HL-60/S4 treated with retinoic acid at 250 ng/mL for 4 days and 3 days (cell line): ENCODE results near the gene RAE1.
"Not testable (repeated sequence)": the region's sequence is repeated elsewhere in the genome, so short reads cannot be mapped to it uniquely, and the experiment has no call there.

ENCODE experiments used
- in situ Hi-C: fragments of 300-500 bp; cut with MboI; formaldehyde crosslinking; loops from 2 replicates; pipeline ENCODE4 v1.7.0; 2022; ENCODE audit warnings: low sequenced_read_pairs

RAE1 gene

DNA sequence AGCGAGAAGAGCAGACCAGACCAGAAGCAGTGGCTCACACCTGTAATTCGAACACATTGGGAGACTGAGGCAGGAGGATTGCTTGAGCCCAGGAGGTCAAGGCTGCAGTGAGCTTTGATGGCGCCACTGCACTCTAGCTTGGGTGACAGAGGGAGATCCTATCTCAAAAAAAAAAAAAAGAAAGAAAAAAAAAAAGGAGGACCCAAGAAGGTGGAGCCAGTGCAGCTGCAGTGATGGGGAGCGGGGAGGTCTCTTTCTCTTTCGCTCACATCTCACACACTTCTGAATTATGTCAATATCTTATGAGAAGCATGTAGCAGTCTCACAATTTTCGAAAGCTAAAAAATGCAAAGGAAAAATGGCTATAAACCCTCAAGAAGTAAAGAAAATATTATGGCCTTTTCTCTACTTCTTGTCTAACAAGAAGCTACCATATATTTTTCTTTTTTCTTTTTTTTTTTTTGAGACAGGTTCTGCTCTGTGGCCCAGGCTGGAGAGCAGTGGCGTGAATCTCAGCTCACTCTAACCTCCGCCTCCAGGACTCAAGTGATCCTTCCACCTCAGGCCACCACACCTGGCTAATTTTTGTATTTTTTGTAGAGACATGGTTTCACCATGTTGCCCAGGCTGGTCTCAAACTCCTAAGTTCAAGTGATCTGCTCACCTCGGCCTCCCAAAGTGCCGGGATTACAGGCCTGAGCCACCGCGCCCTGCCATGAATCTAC is 25.3 kb upstream of the RAE1 start:
- in situ Hi-C loops = no loop called here

DNA sequence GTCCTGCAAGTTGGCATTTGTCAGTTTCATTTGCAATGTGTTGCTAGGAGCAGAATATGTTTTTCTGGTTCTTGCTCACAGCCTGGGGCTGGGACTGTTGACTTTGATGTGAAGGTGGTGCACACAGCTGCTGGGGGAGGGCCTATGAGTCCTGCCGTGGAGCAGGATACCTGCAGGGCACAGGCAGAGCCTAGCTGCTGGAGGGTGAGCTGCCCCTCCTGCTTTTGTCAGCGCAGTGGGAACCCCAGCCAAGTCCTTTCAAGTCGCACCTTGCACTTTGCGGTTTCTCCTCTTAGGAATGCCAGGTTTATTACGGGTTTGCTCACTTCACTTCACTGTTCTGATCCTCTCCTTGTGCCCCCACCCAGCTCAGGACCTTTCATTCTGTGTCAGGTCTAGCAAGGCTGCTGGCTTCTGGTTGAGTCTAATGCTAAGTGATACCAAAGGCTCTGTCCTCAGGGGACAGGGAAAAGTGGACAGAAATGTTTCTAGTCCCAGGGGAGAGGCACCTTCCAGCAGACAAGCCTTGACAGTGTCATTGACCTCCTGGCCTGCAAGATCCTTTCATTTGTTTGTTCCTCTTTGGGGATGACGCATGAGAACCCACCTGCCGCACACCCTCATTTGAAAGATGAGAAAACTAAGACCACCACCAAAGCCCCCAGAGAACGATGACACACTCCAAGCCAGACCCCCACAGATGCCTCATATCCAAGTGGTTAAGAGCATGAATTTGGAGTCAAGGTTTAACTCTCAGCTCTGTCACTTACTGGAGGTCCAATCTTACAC is 24.2 kb upstream of the RAE1 start:
- in situ Hi-C loops = no loop called here

DNA sequence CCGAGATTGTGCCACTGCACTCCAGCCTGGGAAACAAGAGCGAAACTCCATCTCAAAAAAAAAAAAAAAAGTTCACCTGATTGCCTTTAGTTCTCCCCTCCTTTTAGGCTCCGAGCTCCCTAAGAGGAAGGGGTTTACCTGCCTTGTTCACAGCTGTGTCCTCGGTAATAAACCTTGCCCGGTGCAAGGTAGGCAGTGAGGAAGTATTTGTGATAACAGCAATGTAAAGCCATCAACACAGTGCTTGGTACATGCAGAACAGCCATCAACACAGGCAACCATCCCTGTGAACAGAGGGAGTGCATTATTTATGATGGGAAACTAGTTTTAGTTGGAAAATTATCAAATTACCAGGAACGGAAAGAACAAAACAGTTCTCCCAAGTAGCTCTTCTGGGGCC is 23.2 kb upstream of the RAE1 start:
- in situ Hi-C loops = no loop called here

DNA sequence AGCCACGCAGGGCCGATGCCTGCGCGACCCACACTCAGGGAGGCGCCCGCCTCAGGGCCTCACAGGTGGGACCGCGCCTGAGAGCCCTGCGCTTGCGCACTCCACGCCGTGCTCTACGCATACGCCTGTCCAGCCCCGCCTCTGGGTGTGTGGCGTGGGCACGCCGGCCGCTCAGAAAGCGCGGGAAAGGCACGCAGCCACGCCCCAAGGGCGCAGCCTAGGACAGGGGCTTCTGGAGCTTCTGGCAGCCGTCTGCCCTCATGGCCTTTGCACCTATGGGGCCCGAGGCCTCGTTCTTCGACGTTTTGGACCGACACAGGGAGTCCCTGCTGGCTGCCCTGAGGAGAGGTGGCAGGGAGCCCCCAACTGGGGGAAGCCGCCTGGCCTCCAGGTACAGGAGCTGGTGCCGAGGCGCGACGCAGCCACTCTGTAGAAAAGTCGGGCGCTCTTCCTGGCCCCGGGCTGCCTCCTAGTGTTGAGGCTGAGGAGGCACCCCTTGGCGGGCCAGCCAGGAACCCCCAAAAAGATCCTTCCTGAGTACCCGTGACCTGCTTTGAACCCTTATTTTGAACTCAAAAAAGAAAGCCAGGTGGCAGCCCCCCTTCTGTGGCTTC is 21.3 kb upstream of the RAE1 start, which contains the start of gene SPO11:
SPO11 (plus strand) TSS at position 196 of the 614 bp plus-strand sequence; CDS start at position 261, 65 bp downstream.
- in situ Hi-C loops = loop anchor here (10.0 kb wide), 1 partner anchor 245 kb away; no protein-coding TSS in a partner anchor

DNA sequence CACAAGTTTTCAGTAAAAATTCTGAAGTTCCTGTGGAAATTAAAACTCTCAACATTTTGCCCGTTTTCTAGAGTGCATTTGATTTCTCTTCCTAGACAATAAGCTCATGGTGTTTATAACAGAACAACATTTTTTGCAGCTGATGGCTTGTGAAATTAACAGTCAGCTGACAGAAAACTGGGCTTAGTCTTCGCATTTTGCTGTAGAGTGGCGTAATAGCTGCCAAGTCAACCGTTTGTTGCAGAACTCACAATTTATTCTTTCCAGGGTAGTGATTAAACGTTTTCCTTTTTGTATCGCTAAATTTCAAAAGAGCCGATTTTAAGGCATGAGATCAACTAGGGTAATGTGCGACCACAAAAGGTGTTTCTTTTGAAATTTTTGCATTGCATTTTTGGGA is 20.1 kb upstream of the RAE1 start:
- in situ Hi-C loops = loop anchor here (10.0 kb wide), 1 partner anchor 246 kb away; no protein-coding TSS in a partner anchor

DNA sequence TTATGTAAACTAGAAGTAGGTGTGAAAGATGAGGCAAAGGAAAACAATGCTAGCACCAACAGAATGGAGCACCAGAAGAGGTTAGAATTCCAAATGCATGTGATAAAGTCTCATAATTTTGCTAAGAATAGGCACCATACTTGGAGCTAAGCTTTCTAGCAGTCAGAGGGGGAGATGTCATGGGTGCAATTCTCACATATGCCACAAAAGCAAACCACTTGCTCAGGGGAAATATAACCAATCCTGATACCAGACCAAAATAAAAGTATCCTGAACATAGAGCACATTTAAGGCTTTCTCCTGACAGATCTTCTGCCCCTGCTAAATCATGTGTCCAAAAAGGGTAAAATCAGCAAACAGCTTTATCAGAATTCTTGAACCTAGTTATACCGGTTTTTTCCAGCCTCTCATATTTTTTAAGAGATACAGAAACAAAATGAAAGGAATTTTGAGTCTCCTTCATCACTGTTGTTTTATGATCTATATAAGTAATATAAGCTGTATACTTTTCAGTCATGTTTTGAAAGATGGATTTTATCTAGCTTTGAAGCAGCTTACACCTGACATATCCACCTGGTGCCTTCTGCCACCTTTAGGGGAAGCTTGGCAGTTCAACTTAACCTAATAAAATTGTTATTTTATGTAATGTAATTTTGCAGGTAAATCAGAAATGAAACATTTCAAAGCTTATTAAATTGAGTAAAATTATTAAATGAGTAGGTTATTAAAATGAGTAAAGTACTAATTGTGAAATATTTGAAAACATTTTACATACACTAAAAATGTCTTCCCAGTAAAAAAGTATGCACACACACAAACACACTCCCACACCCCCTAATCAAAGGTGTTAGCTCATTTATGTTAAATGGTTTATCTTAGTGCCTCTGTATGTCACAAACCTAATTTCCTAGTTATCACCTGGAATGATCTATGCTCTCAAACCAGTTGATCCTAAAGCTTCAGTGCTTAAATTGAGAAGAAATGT is 18.7 kb upstream of the RAE1 start:
- in situ Hi-C loops = loop anchor here (10.0 kb wide), 1 partner anchor 248 kb away; no protein-coding TSS in a partner anchor

DNA sequence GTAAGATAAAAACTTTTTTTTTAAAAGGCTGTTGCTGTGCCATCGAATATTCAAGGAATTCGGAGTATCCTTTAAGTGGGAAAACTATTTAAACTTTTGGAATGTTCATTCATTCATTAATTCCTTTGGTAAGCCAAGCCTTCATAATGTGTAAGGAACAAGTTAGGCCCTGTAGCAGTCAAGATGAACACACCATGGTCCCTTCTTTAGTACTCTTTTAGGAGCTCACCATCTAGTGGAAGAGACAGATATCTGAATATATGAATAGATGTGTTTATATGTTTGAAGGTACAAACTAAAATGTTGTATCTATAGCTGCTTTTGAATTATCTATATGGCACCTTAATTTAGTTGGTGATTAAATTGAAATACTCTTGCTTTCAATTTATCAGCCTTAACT is 15.7 kb upstream of the RAE1 start:
- in situ Hi-C loops = loop anchor here (10.0 kb wide), 1 partner anchor 251 kb away; no protein-coding TSS in a partner anchor

DNA sequence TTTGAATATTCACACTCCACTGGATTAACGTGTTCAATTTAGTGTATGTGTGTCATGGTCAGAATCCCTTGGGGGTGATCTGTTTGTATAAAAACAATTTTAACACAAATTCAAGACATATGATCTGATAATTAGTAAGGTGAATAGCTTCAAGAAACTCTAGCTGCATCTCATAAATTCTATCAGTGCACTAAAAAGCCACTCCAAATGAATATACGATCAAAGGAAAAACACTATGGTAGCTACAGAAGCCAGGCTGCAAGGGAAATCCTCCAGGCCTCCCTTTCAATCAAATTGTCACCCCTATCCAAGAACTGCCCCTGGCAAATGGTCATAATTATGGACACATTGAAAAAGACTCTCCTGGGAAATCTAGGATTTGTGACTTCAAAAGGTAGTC is 9.4 kb upstream of the RAE1 start:
- in situ Hi-C loops = no loop called here

DNA sequence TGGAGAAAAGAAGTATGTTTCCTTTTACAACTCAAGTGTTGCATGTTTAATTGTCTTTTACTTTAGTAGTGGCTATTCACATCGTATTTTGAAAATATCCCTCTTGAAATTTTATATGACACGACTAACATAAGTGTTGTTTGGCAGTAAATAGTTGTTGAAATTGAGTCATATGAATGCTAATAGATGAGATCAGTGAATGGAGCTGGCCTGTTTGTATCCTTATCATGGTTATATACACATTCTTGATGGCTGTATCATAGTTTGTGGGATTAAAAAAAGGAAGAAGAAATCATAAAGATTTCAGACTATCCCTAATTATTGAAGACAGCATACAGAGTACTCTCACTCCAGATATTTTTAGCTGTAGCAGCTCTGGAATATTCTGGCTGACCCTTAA is 8.2 kb upstream of the RAE1 start:
- in situ Hi-C loops = no loop called here

DNA sequence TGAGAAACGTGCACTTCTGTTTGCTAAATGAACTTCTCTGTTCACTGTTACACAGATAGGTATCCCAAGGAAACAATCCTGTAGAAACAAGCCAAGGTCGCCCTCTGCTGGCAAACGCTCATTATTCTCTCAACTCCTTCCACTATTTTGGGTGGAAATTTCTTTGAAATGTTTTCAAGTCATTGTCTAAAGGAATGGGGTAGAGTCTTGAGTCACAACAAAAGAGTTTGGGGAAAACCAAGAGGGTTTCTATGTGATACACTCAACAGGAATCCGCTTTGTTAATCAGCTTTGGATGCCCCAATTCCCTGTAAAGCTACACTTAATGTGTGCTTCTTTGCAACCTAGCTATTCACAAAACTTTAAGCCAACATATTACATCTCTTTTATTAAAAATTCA is 4.6 kb upstream of the RAE1 start:
- in situ Hi-C loops = no loop called here

DNA sequence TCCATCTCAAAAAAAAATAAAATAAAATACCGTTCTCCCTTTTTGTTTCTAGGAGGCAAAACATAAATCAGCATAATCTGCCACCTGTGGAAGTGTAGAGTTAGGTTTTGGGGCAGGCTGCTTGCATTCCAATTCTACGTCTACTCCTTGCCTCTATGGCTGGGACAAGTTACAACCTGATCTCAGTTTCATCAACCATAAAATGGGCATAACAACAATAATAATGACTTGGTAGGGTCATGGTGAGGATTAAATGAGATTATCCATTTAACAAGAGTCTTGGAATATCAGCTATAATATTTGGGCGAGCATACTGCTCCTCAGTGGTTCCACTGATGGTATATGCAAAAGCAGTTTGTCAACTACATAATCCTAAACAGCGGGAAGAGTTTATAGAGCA is 3.7 kb upstream of the RAE1 start:
- in situ Hi-C loops = no loop called here

DNA sequence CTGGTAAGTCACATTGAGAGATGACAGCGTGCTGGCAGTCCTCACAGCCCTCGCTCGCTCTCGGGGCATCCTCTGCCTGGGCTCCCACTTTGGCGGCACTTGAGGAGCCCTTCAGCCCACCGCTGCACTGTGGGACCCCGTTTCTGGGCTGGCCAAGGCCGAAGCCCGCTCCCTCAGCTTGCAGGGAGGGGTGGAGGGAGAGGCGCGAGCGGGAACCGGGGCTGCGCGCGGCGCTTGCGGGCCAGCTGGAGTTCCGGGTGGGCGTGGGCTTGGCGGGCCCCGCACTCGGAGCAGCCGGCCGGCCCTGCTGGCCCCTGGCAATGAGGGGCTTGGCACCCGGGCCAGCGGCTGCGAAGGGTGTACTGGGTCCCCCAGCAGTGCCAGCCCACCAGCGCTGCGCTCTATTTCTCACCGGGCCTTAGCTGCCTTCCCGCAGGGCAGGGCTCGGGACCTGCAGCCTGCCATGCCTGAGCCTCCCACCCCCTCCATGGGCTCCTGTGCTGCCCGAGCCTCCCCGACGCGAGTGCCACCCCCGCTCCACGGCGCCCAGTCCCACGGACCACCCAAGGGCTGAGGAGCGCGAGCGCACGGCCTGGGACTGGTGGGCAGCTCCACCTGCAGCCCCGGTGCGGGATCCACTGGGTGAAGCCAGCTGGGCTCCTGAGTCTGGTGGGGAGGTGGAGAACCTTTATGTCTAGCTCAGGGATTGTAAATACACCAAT is 2.7 kb upstream of the RAE1 start:
- in situ Hi-C loops = not testable (repeated sequence)

DNA sequence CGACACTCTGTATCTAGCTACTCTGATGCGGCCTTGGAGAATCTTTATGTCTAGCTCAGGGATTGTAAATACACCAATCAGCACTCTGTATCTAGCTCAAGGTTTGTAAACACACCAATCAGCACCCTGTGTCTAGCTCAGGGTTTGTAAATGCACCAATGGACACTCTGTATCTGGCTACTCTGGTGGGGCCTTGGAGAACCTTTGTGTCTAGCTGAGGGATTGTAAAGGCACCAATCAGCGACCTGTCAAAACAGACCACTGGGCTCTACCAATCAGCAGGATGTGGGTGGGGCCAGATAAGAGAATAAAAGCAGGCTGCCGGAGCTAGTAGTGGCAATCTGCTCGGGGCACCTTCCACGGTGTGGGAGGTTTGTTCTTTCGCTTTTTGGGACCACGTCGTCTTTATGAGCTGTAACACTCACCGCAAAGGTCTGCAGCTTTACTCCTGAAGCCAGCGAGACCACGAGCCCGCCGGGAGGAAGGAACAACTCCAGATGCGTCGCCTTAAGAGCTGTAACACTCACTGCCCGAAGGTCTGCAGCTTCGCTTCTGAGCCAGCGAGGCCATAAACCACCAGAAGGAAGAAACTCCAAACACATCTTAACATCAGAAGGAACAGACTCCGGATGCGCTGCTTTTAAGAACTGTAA is 2.0 kb upstream of the RAE1 start:
- in situ Hi-C loops = not testable (repeated sequence)

DNA sequence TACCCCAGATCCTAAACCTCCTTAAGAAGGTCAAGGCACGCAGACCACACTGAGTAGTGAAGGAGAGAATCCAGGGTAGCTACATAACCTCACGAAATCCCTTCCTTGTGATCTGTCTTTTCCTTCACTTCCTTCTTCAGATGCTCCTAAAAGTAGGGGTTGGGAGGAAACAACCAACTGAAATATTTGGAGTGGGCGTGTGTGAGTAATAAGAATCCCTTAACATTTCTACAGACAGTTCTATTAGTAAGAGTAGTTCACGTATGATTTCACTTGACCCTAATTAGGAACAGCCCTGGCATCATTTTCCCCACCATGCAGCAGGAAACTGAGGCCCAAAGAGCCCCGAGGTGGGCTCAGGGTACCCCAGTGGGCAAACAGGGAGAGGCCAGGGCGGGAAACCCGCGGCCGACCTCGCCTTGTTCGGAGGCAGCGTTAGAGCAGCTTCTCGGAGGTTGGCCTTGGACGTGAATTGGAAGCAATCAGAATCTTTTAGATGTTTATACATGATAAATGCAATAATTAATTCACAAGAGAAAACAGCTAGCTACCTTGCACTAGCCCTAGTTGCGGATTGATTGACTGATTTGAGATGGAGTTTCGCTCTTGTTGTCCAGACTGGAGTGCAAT is 859 bp upstream of the RAE1 start:
- in situ Hi-C loops = no loop called here

DNA sequence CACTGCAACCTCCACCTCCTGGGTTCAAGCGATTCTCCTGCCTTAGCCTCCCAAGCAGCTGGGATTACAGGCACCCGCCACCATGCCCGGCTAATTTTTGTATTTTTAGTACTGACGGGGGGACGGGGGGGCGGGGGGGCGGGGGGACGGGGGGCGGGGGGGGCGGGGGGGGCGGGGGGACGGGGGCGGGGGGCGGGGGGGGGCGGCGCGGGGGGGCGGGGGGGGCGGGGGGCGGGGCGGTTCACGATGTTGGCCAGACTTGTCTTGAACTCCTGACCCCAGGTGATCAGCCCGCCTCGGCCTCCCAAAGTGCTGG is 371 bp upstream of the RAE1 start:
- in situ Hi-C loops = not testable (repeated sequence)

DNA sequence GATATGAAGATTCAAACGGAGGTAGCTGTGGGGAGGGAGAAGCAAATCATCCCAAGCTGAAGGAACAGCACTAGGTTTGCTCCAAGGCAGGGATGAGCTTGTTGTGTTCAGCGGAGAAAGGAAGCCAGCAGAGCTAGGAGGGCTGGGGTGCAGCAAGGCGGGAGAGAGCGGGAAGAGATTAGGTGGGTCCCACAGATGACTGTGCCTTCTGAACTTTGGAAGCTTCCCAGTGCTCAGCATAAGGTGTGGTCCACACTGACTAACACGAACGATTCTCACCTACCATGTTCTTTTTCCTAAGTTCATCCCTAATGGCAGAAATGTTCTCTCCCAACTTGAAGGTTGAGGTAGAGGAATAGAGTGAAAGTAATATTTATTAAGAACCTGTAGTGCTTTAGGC is 1.2 kb downstream of the RAE1 start:
- in situ Hi-C loops = no loop called here

DNA sequence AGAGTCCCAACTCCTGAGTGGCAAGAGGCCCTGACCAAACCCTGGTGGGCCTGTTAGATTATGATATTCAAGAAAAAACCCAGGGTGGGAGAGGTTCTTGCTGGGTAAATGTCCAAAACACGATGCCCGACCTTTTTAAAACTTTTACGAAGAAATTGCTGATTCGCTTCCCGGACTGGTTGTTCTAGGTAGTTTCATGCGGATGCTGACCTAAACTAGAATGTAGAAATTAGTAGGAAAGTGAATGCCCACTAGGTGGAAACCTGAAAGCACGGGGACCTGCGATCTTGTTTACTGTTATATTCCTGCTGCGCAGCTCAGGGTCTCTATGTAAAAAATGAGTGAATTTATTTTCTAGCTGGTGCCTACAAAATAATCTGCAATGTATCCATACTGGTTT is 2.3 kb downstream of the RAE1 start:
- in situ Hi-C loops = no loop called here

DNA sequence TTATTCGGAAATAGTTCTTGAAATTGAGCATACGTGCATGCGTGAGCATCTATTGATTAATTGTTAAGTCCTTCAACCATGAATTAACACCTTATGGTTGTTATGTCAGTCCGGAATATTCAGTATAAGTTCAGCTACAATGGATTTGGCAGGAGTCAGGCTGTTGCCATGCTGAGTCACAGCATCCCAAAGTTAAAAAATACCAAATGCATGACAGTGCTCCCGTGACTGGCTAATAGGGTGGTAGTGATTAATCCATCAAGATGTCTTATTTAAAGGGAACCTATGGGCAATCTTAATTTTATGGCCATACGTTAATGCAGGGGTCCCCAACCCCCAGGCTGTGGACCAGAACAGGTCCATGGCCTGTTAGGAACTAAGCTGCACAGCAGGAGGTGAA is 10.5 kb downstream of the RAE1 start:
- in situ Hi-C loops = no loop called here

DNA sequence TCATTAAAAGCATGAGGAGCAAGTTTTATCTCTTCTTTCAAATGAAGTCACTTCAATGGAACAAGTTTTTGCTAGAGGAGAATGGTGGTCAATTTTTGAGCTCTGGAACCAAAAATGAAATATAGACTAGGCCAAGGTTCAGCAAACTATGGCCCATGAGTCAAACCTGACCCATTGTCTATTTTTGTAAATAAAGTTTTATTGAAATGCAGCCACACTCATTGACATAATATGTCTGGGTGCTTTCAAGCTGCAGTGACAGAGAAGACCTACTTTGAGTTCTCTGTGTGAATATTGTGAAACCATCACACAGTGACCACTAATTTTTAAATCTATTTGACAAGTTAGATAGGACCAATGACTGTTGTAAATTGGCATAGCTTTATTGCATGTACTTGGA is 13.4 kb downstream of the RAE1 start:
- in situ Hi-C loops = no loop called here
